Naive thymus-derived CD4-positive, alpha-beta T cell (primary cell): ENCODE data around the gene ZNF652. TPM values are rescaled to one million over a fixed set of nuclear protein-coding genes. Genes with fewer than 3 reads are reported as not detected.

ENCODE experiments used
- ATAC-seq: fragments of 150-1000 bp; cut with Tn5 transposase; 2 replicates; pipeline ENCODE4 v1.10.0; 2021; ENCODE audit warnings: mild to moderate bottlenecking, moderate library complexity
- CTCF ChIA-PET: fragments of 350-600 bp; sonication (Branson Sonifier 250); formaldehyde crosslinking; loops from one replicate; lab custom pipeline; 2021; ENCODE audit warnings: antibody characterized with exemption; lab: Charles Lee
- POLR2A ChIA-PET: fragments of 350-600 bp; sonication (Branson Sonifier 250); formaldehyde crosslinking; loops from one replicate; lab custom pipeline; 2021; ENCODE audit warnings: antibody characterized with exemption, inconsistent platforms; lab: Charles Lee
- DNase-seq, 9 donors: peaks; one replicate each; pipeline versions ENCODE4 v3.0.0 to v3.0.0-alpha.2; 2020 to 2022; ENCODE audit warnings: mixed read lengths in 1 of 9
- H3K27ac ChIP-seq: one replicate; pipeline ENCODE4 v1.7.0; 2013; ENCODE audit warnings: mild to moderate bottlenecking, low read depth, low read length, moderate library complexity
- H3K27me3 ChIP-seq, 2 donors: one replicate each; pipeline ENCODE4 v1.7.0; 2013; ENCODE audit warnings: low read length in 2 of 2, mild to moderate bottlenecking in 2 of 2, moderate library complexity in 2 of 2; ENCODE audit not compliant: control insufficient read depth in 2 of 2, insufficient read depth in 2 of 2
- H3K36me3 ChIP-seq, 3 experiments: 1 replicate in 2 of 3; 2 replicates in 1 of 3; pipeline ENCODE4 v1.7.0; 2013; ENCODE audit warnings: low read length in 3 of 3, mild to moderate bottlenecking in 3 of 3, moderate library complexity in 1 of 3; ENCODE audit not compliant: insufficient read depth in 3 of 3, control insufficient read depth in 2 of 3
- H3K4me1 ChIP-seq, 2 donors: one replicate each; pipeline ENCODE4 v1.7.0; 2013; ENCODE audit warnings: low read length in 2 of 2, mild to moderate bottlenecking in 2 of 2, moderate library complexity in 1 of 2; ENCODE audit not compliant: control insufficient read depth in 2 of 2, insufficient read depth in 2 of 2
- H3K4me3 ChIP-seq: 2 replicates; pipeline ENCODE4 v1.7.0; 2013; ENCODE audit warnings: mild to moderate bottlenecking, low read length
- H3K9me3 ChIP-seq, 3 experiments: 1 replicate in 2 of 3; 2 replicates in 1 of 3; pipeline ENCODE4 v1.7.0; 2013; ENCODE audit warnings: low read length in 3 of 3; ENCODE audit not compliant: control insufficient read depth in 2 of 3
- H3K27ac Mint-ChIP-seq, 9 donors: one replicate each; pipeline ENCODE4 v1.8.0; 2020 to 2022; ENCODE audit warnings: mixed read lengths in 9 of 9, mild to moderate bottlenecking in 8 of 9, moderate library complexity in 5 of 9, inconsistent platforms in 2 of 9
- H3K27me3 Mint-ChIP-seq, 5 donors: one replicate each; pipeline ENCODE4 v1.8.0; 2021 to 2022; ENCODE audit warnings: mixed read lengths in 5 of 5, mild to moderate bottlenecking in 1 of 5
- H3K36me3 Mint-ChIP-seq, 5 donors: one replicate each; pipeline ENCODE4 v1.8.0; 2020 to 2022; ENCODE audit warnings: mixed read lengths in 5 of 5, mild to moderate bottlenecking in 3 of 5, inconsistent platforms in 1 of 5
- H3K4me1 Mint-ChIP-seq, 7 donors: one replicate each; pipeline ENCODE4 v1.8.0; 2020 to 2022; ENCODE audit warnings: mixed read lengths in 7 of 7, mild to moderate bottlenecking in 3 of 7, inconsistent platforms in 1 of 7
- H3K4me3 Mint-ChIP-seq, 10 donors: one replicate each; pipeline ENCODE4 v1.8.0; 2020 to 2022; ENCODE audit warnings: mild to moderate bottlenecking in 10 of 10, mixed read lengths in 10 of 10, moderate library complexity in 6 of 10, inconsistent platforms in 2 of 10
- H3K9me3 Mint-ChIP-seq, 11 donors: one replicate each; pipeline ENCODE4 v1.8.0; 2020 to 2022; ENCODE audit warnings: mixed read lengths in 11 of 11, mild to moderate bottlenecking in 4 of 11, inconsistent platforms in 1 of 11, moderate library complexity in 1 of 11
- intact Hi-C, 2 donors: fragments of 100-400 bp; cut with micrococcal nuclease; formaldehyde crosslinking; loops; one replicate each; pipeline ENCODE4 v1.15.1; 2023
- polyA plus RNA-seq, 2 donors: library from polyadenylated mRNA; unstranded; fragments of 300-500 nt; fragmentation: Illumina TruSeq; gene quantifications; one replicate each; pipeline ENCODE4 v1.2.3, GENCODE V29; 2021
- total RNA-seq, 6 experiments: library from RNA in 5 of 6; stranded (reverse) in 5 of 6; gene quantifications; 1 replicate in 5 of 6; 2 replicates in 1 of 6; pipeline ENCODE4 v1.2.3 and lab custom pipeline; 2021 to 2026

The ZNF652 gene
- total and polyA plus RNA-seq, 7 experiments from 2014 or later, result 19.3 to 64.4 (median 46.1) TPM

GRCh38 chr17:49352587-49353154 is 9.4 kb downstream of the ZNF652 start:
- H3K4me1 Mint-ChIP-seq, result peaks cover 16 to 68% (median 49%) of the 10 kb centered on the region in 7 donors
- Histone ChIP-seq H3K4me1 (peaks cover 2 to 15% of the 10 kb centered on the region in 2 donors), H3K9me3 (no peaks in the 10 kb centered on the region), H3K27me3 (no peaks in the 10 kb centered on the region), H3K27ac (no peak overlapping the region), H3K4me3 (no peak overlapping the region), H3K36me3 (no peaks in the 10 kb centered on the region)
- ATAC-seq, result no peak
- H3K4me3 Mint-ChIP-seq, result peak overlapping the region in 1 of 10 donors; percentile 44
- H3K27me3 Mint-ChIP-seq, result no peaks in the 10 kb centered on the region
- H3K36me3 Mint-ChIP-seq, result peaks cover 3 to 26% (median 12%) of the 10 kb centered on the region in 5 donors
- peak overlapping the region in 3 of 9 donors; percentile 7 to 49 (median 16) for H3K27ac Mint-ChIP-seq
- ChIA-PET CTCF (interaction anchor here (1.0 to 1.8 kb wide), 2 partner anchors 12 to 16 kb away, joined by 5 to 6 read pairs; no protein-coding TSS in a partner anchor), POLR2A (interaction anchor here (0.6 to 1.8 kb wide), 2 partner anchors 10 to 1690 kb away, joined by 3 to 6 read pairs; no protein-coding TSS in a partner anchor)
- intact Hi-C loops, result no loop called here
- no peaks in the 10 kb centered on the region for H3K9me3 Mint-ChIP-seq
- DNase-seq, result no peak

- Histone ChIP-seq H3K4me1 (peaks cover 3 to 19% of the 10 kb centered on the region in 2 donors), H3K9me3 (no peaks in the 10 kb centered on the region), H3K4me3 (no peak overlapping the region), H3K36me3 (no peaks in the 10 kb centered on the region), H3K27me3 (no peaks in the 10 kb centered on the region), H3K27ac (no peak overlapping the region)
- ChIA-PET CTCF (interaction anchor here (0.7 to 1.8 kb wide), 3 partner anchors 13 to 764 kb away, joined by 4 to 6 read pairs (median 5); no protein-coding TSS in a partner anchor), POLR2A (interaction anchor here (0.6 to 1.8 kb wide), 4 partner anchors 9 to 22 kb away, joined by 3 to 6 read pairs (median 4); no protein-coding TSS in a partner anchor)
- intact Hi-C loops, result no loop called here
- Mint-ChIP-seq H3K4me3 (no peak overlapping the region), H3K36me3 (peaks cover 3 to 26% (median 12%) of the 10 kb centered on the region in 5 donors), H3K4me1 (peaks cover 20 to 71% (median 49%) of the 10 kb centered on the region in 7 donors), H3K27me3 (no peaks in the 10 kb centered on the region), H3K27ac (no peak overlapping the region), H3K9me3 (no peaks in the 10 kb centered on the region)
- no peak for DNase-seq
- no peak for ATAC-seq
Measured at GRCh38 chr17:49351572-49352140, 10.4 kb downstream of the ZNF652 start.

GRCh38 chr17:49349541-49349940 is 12.5 kb downstream of the ZNF652 start:
- peaks cover 21 to 68% (median 51%) of the 10 kb centered on the region in 7 donors for H3K4me1 Mint-ChIP-seq
- H3K27ac Mint-ChIP-seq, result no peak overlapping the region
- Histone ChIP-seq H3K27me3 (no peaks in the 10 kb centered on the region), H3K9me3 (no peaks in the 10 kb centered on the region), H3K4me1 (peaks cover 7 to 21% of the 10 kb centered on the region in 2 donors), H3K27ac (no peak overlapping the region), H3K4me3 (no peak overlapping the region), H3K36me3 (no peaks in the 10 kb centered on the region)
- ATAC-seq (no peak), DNase-seq (no peak)
- H3K4me3 Mint-ChIP-seq, result peak overlapping the region in 1 of 10 donors; percentile 13
- POLR2A ChIA-PET, result interaction anchor here (0.6 to 2.0 kb wide), 2 partner anchors 11 to 19 kb away, joined by 9 to 24 read pairs; partner anchors contain the start of gene ZNF652
- no peaks in the 10 kb centered on the region for H3K9me3 Mint-ChIP-seq
- peaks cover 0 to 2% (median 0%) of the 10 kb centered on the region in 5 donors for H3K27me3 Mint-ChIP-seq
- peaks cover 3 to 27% (median 12%) of the 10 kb centered on the region in 5 donors for H3K36me3 Mint-ChIP-seq
- intact Hi-C loops, result no loop called here
- CTCF ChIA-PET, result interaction anchor here (0.5 to 0.6 kb wide), 2 partner anchors 88 to 508 kb away, joined by 3 to 4 read pairs; no protein-coding TSS in a partner anchor

- H3K4me1 Mint-ChIP-seq, result peaks cover 38 to 80% (median 66%) of the 10 kb centered on the region in 7 donors
- intact Hi-C loops, result no loop called here
Measured at GRCh38 chr17:49344914-49345313, 17.1 kb downstream of the ZNF652 start.

GRCh38 chr17:49343273-49343672 is 18.8 kb downstream of the ZNF652 start:
- Mint-ChIP-seq H3K27me3 (peaks cover 0 to 9% (median 0%) of the 10 kb centered on the region in 5 donors), H3K9me3 (no peaks in the 10 kb centered on the region), H3K36me3 (peaks cover 0 to 21% (median 3%) of the 10 kb centered on the region in 5 donors), H3K4me1 (peaks cover 39 to 82% (median 68%) of the 10 kb centered on the region in 7 donors), H3K4me3 (peak overlapping the region; percentile 35 to 85 (median 79)), H3K27ac (peak overlapping the region; percentile 6 to 90 (median 72))
- intact Hi-C loops, result loop anchor here (1.0 to 2.0 kb wide), 2 partner anchors 14 to 52 kb away; no protein-coding TSS in a partner anchor
- ATAC-seq (no peak), DNase-seq (peak in 4 of 9 donors; percentile 12 to 35 (median 26))
- Histone ChIP-seq H3K4me1 (peaks cover 13 to 51% of the 10 kb centered on the region in 2 donors), H3K4me3 (peak overlapping the region; percentile 10), H3K27me3 (no peaks in the 10 kb centered on the region), H3K36me3 (no peaks in the 10 kb centered on the region), H3K9me3 (no peaks in the 10 kb centered on the region), H3K27ac (no peak overlapping the region)
- ChIA-PET CTCF (no interaction called here), POLR2A (interaction anchor here (3.4 kb wide), 1 partner anchor 16 kb away, joined by 39 read pairs; no protein-coding TSS in a partner anchor)

More at GRCh38 chr17:49344914-49345313, 17.1 kb downstream of the ZNF652 start:
- Histone ChIP-seq H3K4me3 (no peak overlapping the region), H3K4me1 (peaks cover 13 to 46% of the 10 kb centered on the region in 2 donors), H3K27ac (no peak overlapping the region), H3K9me3 (no peaks in the 10 kb centered on the region), H3K27me3 (no peaks in the 10 kb centered on the region), H3K36me3 (no peaks in the 10 kb centered on the region)
- H3K4me3 Mint-ChIP-seq, result peak overlapping the region in 6 of 10 donors; percentile 7 to 80 (median 37)
- ChIA-PET CTCF (interaction anchor here (1.4 kb wide), 1 partner anchor 29 kb away, joined by 3 read pairs; no protein-coding TSS in a partner anchor), POLR2A (interaction anchor here (3.4 kb wide), 1 partner anchor 15 kb away, joined by 39 read pairs; no protein-coding TSS in a partner anchor)
- peaks cover 0 to 2% (median 0%) of the 10 kb centered on the region in 5 donors for H3K27me3 Mint-ChIP-seq
- H3K27ac Mint-ChIP-seq, result peak overlapping the region in 1 of 9 donors; percentile 43
- H3K36me3 Mint-ChIP-seq, result peaks cover 3 to 25% (median 12%) of the 10 kb centered on the region in 5 donors
- no peaks in the 10 kb centered on the region for H3K9me3 Mint-ChIP-seq
- ATAC-seq (no peak), DNase-seq (no peak)

GRCh38 chr17:49342575-49342936 is 19.5 kb downstream of the ZNF652 start:
- Mint-ChIP-seq H3K36me3 (peaks cover 0 to 20% (median 0%) of the 10 kb centered on the region in 5 donors), H3K9me3 (no peaks in the 10 kb centered on the region), H3K4me1 (peaks cover 40 to 82% (median 68%) of the 10 kb centered on the region in 7 donors), H3K27ac (peak overlapping the region; percentile 31 to 90 (median 69)), H3K27me3 (peaks cover 0 to 12% (median 0%) of the 10 kb centered on the region in 5 donors), H3K4me3 (peak overlapping the region; percentile 35 to 85 (median 76))
- ATAC-seq (peak; percentile 21), DNase-seq (no peak)
- intact Hi-C loops, result loop anchor here (1.0 to 2.0 kb wide), 4 partner anchors 19 to 124 kb away; no protein-coding TSS in a partner anchor
- Histone ChIP-seq H3K4me1 (peaks cover 13 to 51% of the 10 kb centered on the region in 2 donors), H3K36me3 (no peaks in the 10 kb centered on the region), H3K27me3 (no peaks in the 10 kb centered on the region), H3K27ac (peak overlapping the region; percentile 0), H3K4me3 (peak overlapping the region; percentile 58), H3K9me3 (no peaks in the 10 kb centered on the region)
- CTCF ChIA-PET, result interaction anchor here (0.6 to 1.8 kb wide), 7 partner anchors 17 to 53 kb away, joined by 3 to 9 read pairs (median 4); no protein-coding TSS in a partner anchor
- POLR2A ChIA-PET, result interaction anchor here (0.6 to 3.4 kb wide), 5 partner anchors 9 to 651 kb away, joined by 3 to 39 read pairs (median 4); partner anchors contain the start of gene ZNF652
